Spleen (tissue), 7 donors: ENCODE data around the gene ROBO1.

Source experiments
- POLR2A ChIP-seq, 3 donors: fragments of 450-650 bp; IDR thresholded peaks; one replicate each; pipeline ENCODE4 v1.5.1; 2017; ENCODE audit warnings: antibody characterized with exemption in 3 of 3, mild to moderate bottlenecking in 1 of 3
- POLR2AphosphoS5 ChIP-seq, 3 donors: sonication (generic); formaldehyde crosslinking; IDR thresholded peaks; one replicate each; pipeline ENCODE4 v1.5.1; 2017; ENCODE audit warnings: antibody characterized with exemption in 3 of 3
- TF ChIP-seq, protein P1 (sequence below), 11 experiments: fragments of 200-600 bp in 7 of 11; fragments of 450-650 bp in 4 of 11; sonication (generic) in 4 of 11; IDR thresholded peaks in 8 of 11; conservative IDR thresholded peaks in 3 of 11; 1 replicate in 7 of 11; 2 replicates in 4 of 11; pipeline versions ENCODE4 v1.4.0 to v1.8.0; 2016 to 2021; ENCODE audit warnings: antibody characterized with exemption in 11 of 11, inconsistent platforms in 4 of 11, mild to moderate bottlenecking in 1 of 11
- donor health status: DM: no; HTN: no; CAD: no; lungs with moderate emphysema.
- donor health status: DM: no; HTN: no; CAD: no.
- donor health status: DM: no; HTN: no; CAD: no.

DNA sequence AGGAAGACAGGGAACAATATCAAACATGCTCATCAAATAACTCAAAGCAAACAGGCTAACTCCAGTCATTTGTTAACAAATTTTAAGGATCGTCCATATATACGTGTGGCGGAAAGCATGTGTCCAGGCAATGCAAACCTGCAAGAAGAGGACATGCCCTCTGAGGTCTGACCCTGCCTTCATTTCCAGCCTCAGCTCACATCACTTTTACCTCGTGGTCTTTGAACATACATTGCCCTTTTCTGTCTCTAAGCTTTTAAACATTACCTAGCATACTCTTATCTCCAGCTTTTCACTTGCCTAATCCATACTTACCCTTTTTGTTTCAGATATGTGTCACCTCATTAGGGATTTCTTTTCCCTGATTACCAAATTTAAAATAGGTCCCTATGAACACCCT is 944.4 kb downstream of the ROBO1 start:
- TF ChIP-seq, protein P1, sequence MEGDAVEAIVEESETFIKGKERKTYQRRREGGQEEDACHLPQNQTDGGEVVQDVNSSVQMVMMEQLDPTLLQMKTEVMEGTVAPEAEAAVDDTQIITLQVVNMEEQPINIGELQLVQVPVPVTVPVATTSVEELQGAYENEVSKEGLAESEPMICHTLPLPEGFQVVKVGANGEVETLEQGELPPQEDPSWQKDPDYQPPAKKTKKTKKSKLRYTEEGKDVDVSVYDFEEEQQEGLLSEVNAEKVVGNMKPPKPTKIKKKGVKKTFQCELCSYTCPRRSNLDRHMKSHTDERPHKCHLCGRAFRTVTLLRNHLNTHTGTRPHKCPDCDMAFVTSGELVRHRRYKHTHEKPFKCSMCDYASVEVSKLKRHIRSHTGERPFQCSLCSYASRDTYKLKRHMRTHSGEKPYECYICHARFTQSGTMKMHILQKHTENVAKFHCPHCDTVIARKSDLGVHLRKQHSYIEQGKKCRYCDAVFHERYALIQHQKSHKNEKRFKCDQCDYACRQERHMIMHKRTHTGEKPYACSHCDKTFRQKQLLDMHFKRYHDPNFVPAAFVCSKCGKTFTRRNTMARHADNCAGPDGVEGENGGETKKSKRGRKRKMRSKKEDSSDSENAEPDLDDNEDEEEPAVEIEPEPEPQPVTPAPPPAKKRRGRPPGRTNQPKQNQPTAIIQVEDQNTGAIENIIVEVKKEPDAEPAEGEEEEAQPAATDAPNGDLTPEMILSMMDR (IDR thresholded peaks at IDR 0.05 in 8 of 11, conservative IDR thresholded peaks at IDR 0.05 in 3 of 11) = no peak
- TF ChIP-seq POLR2A (IDR thresholded peaks at IDR 0.05) = no peak
- TF ChIP-seq POLR2AphosphoS5 (IDR thresholded peaks at IDR 0.05) = no peak
